HG02981 (cell line): ENCODE measurements around the gene CSNK1G2.

Experiments
- ATAC-seq: cut with Tn5 transposase; IDR thresholded peaks from one replicate; pipeline ENCODE4 v1.9.1; 2021; ENCODE audit warnings: mild to moderate bottlenecking, moderate library complexity; ENCODE audit not compliant: unreplicated experiment

The CSNK1G2 gene

DNA sequence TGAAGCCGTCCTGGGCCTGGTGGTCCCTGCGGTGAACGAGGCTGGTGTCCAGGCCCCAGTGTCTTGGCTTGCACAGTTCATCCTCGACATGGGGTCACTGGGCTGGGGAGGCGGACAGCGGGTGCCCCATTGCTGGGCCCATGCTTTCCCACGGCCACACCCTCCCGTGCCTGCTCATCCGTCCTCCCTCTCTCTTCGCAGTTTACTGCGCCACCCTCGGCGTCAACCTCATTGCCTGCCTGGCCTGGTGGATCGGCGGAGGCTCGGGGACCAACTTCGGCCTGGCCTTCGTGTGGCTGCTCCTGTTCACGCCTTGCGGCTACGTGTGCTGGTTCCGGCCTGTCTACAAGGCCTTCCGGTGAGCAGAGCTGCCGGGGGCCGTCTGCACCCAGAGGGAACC is 23.0 kb upstream of the CSNK1G2 start:
- no peak for ATAC-seq

DNA sequence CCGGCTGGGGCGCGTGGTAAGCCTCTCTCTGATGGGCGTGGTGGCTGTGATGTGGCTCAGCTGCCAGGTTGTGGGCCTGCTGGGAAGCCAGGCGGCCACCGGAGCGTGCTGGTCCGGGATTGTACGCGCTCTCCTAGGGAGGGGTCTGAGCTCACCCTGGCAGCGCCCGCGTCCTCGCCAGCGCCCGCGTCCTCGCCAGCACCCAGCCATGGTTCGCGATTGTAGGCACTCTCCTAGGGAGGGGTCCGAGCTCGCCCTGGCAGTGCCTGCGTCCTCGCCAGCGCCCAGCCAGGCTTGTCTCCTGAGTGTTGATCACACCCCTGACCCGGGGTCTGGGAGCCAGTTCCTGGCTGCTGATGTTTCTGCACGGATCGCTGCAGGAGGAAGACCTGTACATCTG is 22.0 kb upstream of the CSNK1G2 start:
- ATAC-seq, result no peak

DNA sequence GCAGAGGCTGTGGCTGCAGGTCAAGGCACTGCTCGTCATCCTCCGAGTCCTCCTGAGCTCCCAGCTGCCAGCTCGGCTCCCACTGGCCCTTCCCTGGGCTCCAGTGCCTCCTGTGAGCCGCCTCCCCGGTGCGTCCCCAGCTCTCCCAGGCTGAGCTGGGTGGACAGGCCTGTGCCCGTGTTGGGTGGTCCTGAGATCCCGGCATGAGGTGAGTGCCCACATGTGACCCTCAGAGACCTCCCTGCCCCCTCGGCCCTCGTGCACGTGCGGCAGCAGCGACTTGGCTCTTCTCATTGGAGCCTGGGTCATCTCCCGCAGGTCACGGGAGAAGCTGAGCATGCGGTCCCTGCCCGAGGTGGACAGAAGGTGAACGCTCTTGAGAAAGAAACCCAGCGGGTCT is 20.3 kb upstream of the CSNK1G2 start:
- ATAC-seq, result no peak

DNA sequence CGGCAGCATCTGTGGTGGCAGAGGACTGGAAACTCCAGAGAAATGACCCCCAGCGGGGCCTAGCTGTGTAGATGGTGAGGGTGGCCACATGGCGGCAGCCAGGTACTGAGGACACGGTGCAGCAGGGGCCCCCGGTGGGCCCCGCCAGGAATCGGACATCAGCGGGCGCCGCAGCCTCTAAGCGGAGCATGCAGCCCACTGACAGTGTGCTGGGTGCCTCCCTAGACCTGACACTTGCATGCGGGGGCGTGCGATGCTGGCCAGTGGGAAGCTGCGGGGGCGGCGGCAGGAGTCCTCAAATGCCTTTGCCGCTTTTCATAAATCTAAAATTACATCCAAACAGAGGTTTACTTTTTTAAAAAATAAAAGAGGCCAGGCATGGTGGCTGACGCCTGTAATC is 19.6 kb upstream of the CSNK1G2 start:
- ATAC-seq, result no peak

DNA sequence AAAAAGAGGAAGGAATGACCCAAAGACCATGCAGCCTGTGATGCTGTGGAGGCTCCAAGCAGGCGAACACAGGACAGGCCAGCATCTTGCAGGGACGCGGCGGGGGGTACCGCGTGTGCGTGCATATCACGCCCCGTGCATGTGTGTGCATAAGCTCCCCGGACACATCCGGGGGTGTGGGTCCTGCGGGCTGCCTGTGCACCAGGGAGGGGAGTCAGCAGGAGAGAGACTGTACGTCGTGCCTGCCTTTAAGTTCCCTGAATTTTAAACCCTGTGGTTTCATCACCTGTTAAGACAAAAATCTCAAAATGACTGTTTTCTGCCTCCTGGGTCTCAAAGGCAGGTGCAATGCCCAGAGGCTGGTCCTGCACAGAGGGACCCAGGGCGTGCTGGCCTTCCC is 19.1 kb upstream of the CSNK1G2 start:
- ATAC-seq, result no peak

DNA sequence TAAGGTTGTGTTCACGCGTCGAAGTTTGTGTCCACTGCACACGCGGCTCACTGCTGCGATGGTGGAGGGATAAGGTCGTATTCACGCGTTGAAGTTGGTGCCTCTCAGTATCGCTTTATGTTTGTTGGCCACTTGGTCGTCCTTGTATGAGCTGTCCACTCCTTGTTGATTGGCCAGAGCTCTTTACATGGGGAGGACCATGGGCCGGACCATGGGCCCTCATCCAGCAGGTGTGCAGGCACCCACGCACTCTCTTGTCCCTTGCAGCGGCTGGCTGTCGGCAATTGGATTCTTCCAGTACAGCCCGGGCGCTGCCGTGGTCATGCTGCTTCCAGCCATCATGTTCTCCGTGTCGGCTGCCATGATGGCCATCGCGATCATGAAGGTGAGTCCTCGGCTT is 18.2 kb upstream of the CSNK1G2 start:
- ATAC-seq, result no peak

DNA sequence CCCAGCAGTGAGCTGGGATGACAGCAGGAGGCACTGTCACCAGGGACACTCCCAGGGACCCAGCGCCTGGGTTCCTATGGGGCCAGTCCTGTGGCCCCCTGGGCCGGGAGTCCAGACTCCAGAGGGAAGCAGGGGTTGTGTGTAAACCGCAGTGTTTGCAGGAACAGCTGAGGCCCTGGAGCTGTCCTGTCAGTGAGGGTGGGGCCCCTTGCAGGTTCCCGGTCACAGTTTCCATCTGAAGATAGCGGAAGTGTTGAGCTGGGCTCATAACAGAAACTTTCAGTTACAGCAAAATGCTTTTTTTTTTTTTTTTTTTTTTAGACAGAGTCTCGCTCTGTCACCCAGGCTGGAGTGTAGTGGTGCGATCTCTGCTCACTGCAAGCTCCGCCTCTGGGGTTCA is 17.7 kb upstream of the CSNK1G2 start:
- ATAC-seq, result no peak

DNA sequence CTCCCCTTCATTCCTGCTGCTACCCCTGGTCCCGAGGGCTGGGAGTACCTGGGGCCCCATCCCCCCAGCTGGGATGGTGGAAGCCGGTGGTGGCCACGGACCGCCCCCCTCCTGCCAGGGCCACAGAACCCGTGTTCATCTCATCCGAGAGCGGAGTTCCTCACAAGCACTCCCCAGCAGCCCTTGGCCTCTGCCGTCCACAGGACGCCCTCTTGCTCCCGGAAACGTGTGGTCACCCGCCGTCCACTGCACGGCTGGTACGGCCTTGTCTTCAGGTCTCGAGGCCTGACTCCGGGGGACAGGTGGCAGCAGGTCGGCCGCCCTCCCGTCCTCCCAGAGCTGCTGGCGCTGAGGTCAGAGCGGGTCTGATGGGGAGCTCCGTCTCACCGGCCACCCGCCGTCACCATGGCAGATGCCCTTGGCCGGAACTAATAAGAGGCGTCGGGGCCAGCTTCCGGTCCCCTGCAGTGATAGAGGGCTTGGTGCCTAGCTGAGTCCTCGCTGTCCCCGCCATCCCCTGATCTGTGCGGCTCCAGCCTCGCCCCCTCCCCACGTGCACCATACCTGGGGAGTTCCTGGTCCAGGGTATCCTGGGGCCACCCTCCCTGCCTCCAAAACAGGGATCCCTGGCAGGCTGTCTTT is 16.5 kb upstream of the CSNK1G2 start:
- ATAC-seq, result no peak

DNA sequence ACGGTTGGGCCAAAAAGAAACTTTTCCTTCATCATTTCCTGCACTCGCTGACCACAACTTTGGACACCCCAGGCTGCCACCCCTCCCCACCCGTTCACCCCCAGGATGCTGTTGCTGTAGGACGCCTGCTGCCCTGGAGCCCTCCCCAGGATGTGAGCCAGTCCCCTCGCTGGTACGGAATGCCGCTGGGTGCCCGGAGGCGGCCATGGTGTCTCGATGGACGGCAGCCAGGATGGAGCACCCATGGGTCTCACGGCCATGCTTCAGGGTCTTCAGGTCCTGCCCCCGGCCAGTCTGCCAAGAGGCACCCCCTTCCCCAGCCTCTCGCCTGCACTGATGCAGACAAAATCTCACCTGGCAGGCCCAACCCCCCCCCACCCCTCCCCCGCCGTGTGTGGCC is 15.4 kb upstream of the CSNK1G2 start:
- ATAC-seq, result no peak

DNA sequence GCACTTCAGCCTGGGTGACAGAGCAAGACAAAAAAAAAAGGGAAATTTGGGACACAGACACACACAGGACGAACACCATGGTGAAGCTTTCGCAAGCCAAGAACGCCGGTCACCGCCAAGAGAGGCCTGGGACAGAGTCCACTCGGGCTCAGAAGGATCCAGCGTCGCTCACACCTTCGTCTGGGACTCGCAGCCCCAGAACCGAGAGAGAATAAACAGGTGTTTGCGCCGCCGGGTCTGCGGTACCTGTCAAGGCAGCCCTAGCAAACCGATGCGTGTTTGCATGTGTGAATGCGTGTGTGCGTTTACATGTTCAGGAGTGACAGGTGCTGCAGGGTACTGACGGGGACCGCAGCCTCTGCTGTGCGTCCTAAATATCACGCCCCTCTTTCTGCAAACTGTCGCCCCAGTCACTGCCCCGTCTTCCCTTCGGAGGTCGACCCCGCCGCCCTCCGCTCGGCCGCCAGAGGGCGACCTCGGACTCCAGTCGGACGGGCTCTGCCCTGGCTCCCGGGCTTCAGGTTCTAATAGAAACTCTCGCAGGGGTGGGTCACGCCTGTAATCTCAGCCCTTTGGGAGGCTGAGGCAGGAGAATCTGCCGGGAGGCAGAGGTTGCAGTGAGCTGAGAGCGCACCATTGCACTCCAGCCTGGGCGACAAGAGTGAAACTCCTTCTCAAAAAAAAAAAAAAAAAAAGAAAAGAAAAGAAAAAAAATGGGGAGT is 11.8 kb upstream of the CSNK1G2 start:
- no peak for ATAC-seq

DNA sequence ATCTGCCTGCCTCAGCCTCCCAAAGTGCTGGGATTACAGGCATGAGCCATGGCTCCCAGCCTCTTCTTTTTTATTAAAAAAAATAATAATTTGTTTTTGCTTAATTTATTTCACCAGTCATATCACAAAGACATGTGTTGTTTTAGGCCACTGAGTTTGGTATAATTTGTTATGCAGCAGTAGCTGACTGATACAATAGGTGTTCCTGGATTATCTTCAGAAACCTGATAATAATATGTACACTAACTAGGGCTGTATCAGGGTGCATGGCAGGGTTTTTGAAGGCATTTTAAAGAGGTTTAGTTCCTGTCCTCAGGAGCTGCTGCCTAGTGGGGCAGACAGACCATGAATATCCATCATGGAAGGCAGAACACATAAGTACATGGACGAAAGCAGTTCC is 9.5 kb upstream of the CSNK1G2 start:
- ATAC-seq, result no peak

DNA sequence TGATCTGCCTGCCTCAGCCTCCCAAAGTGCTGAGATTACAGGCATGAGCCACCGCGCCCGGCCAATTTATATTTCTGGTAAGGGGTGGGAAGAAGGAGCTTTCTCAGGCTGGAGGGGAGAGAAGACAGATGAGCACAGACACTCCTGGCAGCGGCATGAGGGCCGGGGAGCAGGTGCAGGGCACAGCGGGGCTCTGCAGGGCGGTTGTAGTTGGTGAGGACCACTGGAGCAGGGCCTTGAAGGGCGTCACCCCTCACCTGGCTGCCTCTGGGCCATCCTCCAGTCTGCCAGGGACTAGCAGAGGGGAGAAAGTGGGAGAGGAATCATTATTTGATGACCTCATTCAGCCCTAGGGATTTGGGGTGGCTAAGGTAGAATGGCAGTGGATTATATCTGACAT is 8.6 kb upstream of the CSNK1G2 start:
- ATAC-seq, result no peak

DNA sequence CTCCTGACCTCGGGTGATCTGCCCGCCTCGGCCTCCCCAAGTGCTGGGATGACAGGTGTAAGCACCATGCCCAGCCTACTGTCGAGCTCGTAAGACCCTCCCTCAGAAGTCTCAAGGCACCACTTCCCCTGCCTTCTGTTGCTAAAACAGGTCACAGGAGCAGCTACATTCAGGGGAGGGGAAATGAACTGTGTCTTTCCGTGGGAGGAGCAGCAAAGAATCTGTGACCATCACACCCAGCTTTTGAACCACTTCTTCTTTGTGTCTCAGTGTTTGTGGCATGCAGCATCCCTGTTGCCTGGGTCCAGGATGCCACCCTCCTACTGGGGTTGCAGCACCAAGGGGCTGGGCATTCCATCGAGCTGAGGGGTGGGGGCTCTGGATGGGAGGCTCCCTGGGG is 7.7 kb upstream of the CSNK1G2 start:
- no peak for ATAC-seq

DNA sequence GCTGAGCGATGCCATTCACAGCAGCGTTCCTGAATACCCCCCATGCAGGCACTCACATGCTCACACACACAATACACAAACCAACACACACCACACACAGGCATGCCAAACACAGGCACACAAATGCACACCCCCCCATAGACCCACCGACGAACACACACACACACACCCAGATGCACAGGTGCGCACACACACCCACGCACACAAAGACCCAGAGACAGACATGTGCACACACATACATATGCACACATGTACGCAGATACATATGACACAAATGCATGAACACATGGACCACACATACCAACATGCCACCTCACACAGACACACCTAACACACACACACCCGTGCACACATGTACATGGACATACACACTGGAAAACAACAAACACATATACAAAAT is 7.0 kb upstream of the CSNK1G2 start:
- ATAC-seq, result no peak

DNA sequence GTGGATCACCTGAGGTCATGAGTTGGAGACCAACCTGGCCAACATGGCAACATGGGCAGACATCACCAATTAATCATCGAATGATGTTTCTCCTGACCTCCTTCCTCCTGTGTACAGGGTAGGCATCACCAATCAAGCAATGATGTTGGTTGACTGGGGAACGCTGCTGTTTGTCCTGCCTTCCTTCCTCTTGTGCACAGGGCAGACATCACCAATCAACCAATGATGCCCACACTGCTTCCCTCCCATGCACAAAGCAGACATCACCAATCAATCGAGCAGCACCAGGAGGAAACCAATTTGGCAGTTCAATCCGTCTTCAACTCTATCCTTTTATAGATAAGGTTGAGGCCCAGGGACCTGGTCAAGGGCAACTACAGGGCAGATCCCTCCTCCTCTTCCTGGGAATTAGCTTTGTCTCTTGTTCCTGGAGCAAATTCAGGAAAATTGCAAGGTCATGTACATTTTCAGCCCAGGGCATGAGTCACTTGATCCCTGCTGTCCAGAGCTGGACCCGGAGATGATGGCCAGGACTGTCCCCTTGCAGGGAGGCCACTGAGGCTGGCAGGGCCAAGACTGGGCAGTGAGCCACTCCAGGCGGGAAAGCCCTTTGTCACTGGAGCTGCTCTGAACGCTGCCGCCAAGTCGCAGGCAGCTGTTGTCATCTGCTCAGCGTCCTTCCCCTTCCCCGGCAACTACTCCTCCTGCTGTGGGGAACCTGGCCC is 5.3 kb upstream of the CSNK1G2 start:
- no peak for ATAC-seq

DNA sequence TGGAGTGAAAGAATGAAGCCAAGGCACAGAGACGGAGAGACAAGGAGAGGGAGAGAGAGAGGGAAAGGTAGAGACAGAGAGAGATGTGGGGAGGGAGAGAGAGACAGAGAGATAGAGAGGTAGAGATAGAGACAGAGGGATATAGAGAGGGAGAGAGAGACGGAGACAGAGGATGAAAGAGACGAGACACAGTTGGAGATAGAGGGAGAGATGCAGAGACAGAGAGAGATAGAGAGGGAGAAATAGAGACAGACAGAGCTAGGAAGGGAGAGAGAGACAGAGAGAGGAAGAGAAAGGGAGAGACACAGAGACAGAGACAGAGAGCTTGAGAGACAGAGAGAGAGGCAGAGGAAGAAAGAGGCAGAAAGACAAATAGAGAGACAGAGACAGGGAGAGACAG is 4.5 kb upstream of the CSNK1G2 start:
- no peak for ATAC-seq

DNA sequence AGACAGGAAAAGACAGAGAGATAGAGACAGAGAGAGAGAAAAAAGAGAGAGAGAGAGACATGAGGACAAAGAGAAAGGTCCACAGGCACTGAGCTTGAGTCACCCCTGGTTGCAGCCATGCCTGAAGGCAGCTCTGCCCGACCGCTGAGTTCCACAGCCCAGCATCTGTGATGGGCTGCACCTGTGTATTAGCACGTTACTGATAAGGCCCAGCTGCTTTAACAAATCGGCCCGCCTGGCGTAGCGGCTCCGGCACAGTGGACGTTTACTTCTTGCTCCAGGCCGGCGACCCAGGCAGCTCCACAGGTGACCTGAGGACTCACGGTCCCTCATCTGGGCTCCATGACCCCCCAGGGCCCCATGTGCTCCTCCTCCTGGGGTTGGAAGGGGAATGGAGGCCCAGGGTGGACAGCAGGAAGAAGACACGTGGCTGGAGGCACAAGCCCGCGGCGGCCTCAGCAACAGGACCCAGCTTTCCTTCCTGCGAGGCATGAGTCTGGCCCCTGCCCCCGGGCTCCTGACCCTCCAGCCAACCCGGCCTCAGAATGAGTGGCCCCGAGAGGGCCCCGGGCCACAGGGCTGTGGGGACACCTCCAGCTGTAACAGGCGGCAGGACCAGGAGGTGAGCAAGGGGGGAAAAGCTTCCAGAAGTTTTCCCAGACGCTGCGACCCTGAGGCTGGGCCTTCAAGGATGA is 3.9 kb upstream of the CSNK1G2 start:
- no peak for ATAC-seq

DNA sequence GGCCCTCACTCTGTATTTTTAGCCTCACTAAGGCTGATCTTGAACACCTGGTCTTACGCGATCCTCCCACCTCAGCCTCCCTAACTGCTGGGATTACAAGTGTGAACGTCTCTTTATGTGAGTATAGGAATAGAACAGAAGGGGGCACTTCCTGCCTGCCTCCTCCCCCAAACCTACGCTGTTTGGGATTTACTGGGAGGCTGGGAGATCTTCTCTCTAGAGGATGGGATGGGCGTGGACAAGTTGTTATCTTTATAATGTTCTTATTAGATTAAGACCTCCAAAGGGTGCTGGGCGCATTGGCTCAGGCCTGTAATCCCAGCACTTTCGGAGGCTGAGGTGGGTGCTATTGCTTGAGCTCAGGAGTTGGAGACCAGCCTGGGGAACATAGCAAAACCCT is 2.9 kb upstream of the CSNK1G2 start:
- ATAC-seq, result no peak

DNA sequence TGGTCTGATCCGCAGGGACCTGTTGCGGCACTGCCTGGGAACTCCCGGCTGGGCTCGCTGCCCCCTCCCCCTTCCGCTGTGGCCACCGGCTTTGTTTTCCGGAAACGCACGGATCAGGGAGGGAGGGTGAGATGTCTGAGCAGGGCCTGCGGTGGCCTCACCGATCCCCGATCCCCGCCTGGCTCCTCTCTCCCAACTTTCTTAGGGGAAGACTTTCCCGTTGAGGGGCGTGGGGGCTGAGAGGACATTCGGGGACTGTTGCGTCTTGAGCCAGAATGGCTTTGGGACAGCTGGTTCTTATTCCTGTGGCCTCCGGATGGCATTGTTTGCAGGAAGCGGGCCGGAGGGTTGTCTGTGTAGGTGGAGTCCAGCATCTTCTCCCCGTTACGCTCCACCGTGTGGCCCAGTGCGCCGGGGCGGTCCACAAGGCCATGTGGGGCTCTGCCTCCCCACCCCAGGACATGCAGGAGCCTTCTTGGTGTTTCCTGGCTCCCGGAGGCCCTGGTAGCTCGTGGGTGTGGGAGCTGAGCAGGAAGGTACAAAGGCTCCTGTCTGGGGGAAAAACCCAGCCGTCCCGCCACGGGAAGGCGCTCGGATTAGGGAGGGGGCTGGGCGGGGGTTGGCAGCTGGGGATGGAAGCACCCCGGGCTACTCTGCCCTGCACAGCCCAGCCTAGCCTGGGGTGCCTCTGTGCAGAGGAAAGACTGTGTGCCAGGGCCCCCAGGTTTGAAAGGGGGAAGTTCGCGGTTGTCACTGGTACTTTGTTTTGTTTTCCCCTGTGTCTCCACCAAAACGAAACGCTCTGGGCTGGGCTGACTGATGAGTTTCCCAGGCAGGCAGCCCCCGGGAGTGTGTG is 1.3 kb downstream of the CSNK1G2 start:
- ATAC-seq, result no peak

DNA sequence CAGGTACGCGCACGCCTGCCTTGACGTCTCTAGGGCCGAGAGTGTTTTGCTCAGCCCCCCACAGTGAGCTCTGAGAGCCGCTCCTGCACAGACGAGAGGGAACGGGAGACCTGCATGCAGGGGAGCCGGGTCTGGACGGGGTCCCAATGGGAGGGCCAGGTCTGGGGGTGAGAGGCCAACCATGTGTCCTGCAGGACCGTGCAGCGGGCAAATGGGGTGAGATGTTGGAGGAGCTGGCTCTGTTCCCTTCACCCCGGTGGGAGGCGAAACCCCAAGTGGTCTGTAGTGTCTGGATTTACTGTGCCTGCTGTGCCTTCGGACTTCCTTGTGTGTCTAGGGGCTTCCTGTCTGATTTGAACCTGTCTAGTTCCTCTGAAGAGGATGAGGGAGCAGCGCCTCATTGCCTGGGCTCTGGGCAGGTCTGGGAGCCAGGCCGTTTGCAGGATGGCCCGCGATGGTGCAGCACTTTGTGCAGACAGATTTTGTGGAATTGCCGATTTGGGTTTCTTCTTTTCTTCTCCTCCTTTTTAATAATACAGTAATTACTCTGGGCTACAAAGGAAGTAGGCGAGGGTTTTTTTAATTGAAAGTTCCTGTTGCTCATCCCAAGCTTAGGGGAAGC is 2.1 kb downstream of the CSNK1G2 start:
- no peak for ATAC-seq
